ENCODE results near the gene STK32B. TPM values are rescaled to one million over a fixed set of nuclear protein-coding genes. Genes with fewer than 3 reads are reported as not detected.
A peak's percentile ranks its signal among the peaks of the same experiment; 100 is the strongest.

The STK32B gene
- total and polyA plus RNA-seq, 9 of the 15 experiments (the other 6 are each of a cell fraction or from before 2014, with no cell fraction given) = 0.03 to 0.20 (median 0.07) TPM; not detected in 2

DNA sequence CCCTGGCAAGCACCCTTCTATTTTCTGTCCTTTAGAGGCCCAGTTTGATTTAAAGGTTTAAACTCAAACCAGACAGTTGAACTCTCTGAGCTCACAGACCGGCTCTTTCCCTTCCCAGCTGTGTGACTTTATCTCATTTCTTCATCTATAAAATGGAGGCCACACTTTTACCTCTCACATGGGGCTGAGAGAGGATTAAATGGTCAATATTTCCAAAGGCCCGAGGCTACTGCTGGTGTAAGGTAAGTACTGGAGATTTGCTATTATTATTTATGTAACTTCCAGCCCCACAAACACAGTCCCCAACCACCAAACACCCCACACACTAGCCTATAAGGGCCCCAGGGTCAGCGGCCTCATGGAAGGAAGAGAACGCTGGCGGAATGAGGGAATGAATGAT lies 18.5 kb upstream of the STK32B start:
- CTCF ChIA-PET (ENCODE audit: low intra/inter-chr PET ratio) = no interaction called here
- no peak for TF ChIP-seq TAF15 (IDR thresholded peaks at IDR 0.05; ENCODE audit: low read depth, low read length)
- peak; percentile 29; the same call in 1 of the 2 replicates for TF ChIP-seq L3MBTL2 (IDR thresholded peaks at IDR 0.05)
- TF ChIP-seq, protein P1, sequence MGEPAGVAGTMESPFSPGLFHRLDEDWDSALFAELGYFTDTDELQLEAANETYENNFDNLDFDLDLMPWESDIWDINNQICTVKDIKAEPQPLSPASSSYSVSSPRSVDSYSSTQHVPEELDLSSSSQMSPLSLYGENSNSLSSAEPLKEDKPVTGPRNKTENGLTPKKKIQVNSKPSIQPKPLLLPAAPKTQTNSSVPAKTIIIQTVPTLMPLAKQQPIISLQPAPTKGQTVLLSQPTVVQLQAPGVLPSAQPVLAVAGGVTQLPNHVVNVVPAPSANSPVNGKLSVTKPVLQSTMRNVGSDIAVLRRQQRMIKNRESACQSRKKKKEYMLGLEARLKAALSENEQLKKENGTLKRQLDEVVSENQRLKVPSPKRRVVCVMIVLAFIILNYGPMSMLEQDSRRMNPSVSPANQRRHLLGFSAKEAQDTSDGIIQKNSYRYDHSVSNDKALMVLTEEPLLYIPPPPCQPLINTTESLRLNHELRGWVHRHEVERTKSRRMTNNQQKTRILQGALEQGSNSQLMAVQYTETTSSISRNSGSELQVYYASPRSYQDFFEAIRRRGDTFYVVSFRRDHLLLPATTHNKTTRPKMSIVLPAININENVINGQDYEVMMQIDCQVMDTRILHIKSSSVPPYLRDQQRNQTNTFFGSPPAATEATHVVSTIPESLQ (CRISPR knock-in tag; IDR thresholded peaks at IDR 0.05) = no peak
- TF ChIP-seq ZNF695 (CRISPR knock-in tag; IDR thresholded peaks at IDR 0.05) = no peak
- TF ChIP-seq PHTF2 (CRISPR knock-in tag; IDR thresholded peaks at IDR 0.05) = no peak
- no peak for TF ChIP-seq RBFOX2 (IDR thresholded peaks at IDR 0.05; ENCODE audit: low read depth, low read length)
- no peak for TF ChIP-seq HCFC1 (IDR thresholded peaks at IDR 0.05; ENCODE audit: low read depth, low read length)
- TF ChIP-seq, protein P2, sequence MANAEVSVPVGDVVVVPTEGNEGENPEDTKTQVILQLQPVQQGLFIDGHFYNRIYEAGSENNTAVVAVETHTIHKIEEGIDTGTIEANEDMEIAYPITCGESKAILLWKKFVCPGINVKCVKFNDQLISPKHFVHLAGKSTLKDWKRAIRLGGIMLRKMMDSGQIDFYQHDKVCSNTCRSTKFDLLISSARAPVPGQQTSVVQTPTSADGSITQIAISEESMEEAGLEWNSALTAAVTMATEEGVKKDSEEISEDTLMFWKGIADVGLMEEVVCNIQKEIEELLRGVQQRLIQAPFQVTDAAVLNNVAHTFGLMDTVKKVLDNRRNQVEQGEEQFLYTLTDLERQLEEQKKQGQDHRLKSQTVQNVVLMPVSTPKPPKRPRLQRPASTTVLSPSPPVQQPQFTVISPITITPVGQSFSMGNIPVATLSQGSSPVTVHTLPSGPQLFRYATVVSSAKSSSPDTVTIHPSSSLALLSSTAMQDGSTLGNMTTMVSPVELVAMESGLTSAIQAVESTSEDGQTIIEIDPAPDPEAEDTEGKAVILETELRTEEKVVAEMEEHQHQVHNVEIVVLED (CRISPR knock-in tag; IDR thresholded peaks at IDR 0.05) = 0 out of 2 replicates have a peak, but pooled peaks have one; percentile 26
- TF ChIP-seq, protein P3, sequence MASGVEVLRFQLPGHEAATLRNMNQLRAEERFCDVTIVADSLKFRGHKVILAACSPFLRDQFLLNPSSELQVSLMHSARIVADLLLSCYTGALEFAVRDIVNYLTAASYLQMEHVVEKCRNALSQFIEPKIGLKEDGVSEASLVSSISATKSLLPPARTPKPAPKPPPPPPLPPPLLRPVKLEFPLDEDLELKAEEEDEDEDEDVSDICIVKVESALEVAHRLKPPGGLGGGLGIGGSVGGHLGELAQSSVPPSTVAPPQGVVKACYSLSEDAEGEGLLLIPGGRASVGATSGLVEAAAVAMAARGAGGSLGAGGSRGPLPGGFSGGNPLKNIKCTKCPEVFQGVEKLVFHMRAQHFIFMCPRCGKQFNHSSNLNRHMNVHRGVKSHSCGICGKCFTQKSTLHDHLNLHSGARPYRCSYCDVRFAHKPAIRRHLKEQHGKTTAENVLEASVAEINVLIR (CRISPR knock-in tag; IDR thresholded peaks at IDR 0.05) = no peak
- TF ChIP-seq, protein P4, sequence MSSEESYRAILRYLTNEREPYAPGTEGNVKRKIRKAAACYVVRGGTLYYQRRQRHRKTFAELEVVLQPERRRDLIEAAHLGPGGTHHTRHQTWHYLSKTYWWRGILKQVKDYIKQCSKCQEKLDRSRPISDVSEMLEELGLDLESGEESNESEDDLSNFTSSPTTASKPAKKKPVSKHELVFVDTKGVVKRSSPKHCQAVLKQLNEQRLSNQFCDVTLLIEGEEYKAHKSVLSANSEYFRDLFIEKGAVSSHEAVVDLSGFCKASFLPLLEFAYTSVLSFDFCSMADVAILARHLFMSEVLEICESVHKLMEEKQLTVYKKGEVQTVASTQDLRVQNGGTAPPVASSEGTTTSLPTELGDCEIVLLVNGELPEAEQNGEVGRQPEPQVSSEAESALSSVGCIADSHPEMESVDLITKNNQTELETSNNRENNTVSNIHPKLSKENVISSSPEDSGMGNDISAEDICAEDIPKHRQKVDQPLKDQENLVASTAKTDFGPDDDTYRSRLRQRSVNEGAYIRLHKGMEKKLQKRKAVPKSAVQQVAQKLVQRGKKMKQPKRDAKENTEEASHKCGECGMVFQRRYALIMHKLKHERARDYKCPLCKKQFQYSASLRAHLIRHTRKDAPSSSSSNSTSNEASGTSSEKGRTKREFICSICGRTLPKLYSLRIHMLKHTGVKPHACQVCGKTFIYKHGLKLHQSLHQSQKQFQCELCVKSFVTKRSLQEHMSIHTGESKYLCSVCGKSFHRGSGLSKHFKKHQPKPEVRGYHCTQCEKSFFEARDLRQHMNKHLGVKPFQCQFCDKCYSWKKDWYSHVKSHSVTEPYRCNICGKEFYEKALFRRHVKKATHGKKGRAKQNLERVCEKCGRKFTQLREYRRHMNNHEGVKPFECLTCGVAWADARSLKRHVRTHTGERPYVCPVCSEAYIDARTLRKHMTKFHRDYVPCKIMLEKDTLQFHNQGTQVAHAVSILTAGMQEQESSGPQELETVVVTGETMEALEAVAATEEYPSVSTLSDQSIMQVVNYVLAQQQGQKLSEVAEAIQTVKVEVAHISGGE (CRISPR knock-in tag; IDR thresholded peaks at IDR 0.05) = no peak
- TF ChIP-seq, protein P5, sequence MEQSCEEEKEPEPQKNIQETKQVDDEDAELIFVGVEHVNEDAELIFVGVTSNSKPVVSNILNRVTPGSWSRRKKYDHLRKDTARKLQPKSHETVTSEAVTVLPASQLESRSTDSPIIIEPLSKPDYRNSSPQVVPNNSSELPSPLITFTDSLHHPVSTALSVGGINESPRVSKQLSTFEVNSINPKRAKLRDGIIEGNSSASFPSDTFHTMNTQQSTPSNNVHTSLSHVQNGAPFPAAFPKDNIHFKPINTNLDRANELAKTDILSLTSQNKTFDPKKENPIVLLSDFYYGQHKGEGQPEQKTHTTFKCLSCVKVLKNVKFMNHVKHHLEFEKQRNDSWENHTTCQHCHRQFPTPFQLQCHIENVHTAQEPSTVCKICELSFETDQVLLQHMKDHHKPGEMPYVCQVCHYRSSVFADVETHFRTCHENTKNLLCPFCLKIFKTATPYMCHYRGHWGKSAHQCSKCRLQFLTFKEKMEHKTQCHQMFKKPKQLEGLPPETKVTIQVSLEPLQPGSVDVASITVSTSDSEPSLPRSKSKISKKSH (CRISPR knock-in tag; IDR thresholded peaks at IDR 0.05) = no peak
- TF ChIP-seq PURB (CRISPR knock-in tag; IDR thresholded peaks at IDR 0.05; ENCODE audit: low read depth) = no peak

More for the DNA sequence above, 18.5 kb upstream of the STK32B start:
- Histone ChIP-seq H3K9me1 (ENCODE audit: control insufficient read depth, insufficient read depth, low read length) (no peaks in the 10 kb centered on the region), H3K9ac (ENCODE audit: insufficient read depth in 1 of 2, low read depth in 2 of 2, low read length in 2 of 2) (no peak overlapping the region), H3K27me3 (ENCODE audit: control insufficient read depth in 2 of 2, insufficient read depth in 2 of 2, low read length in 2 of 2) (no peaks in the 10 kb centered on the region), H3K27ac (ENCODE audit: extremely low read depth, low read depth, low read length) (peak overlapping the region; percentile 15; the same call in 1 of the 3 replicates), H4K20me1 (replicated peaks; ENCODE audit: control insufficient read depth, insufficient read depth, low read length) (no peaks in the 10 kb centered on the region), H3K79me2 (ENCODE audit: control insufficient read depth, insufficient read depth, low read length) (no peaks in the 10 kb centered on the region), H2AFZ (ENCODE audit: low read depth, low read length) (peak overlapping the region; percentile 93), H3K4me2 (ENCODE audit: insufficient read depth, low read length) (no peak overlapping the region), H3K4me1 (replicated peaks in 1 of 2; ENCODE audit: control insufficient read depth in 2 of 2, insufficient read depth in 2 of 2, low read length in 2 of 2) (peaks cover 21 to 42% of the 10 kb centered on the region in 2 experiments), H3K4me3 (no peak overlapping the region), H3K36me3 (ENCODE audit: control insufficient read depth, insufficient read depth, low read length) (no peaks in the 10 kb centered on the region), H3K9me3 (replicated peaks; ENCODE audit: control insufficient read depth, insufficient read depth, low read depth, low read length) (no peaks in the 10 kb centered on the region; the same call in 1 of the 2 replicates)
- in situ Hi-C loops (cut with MboI) = no loop called here
- intact Hi-C loops (cut with micrococcal nuclease) = no loop called here
- BruUV-seq (replicated peaks) = no TSS peak
- WGBS (ENCODE audit: insufficient coverage, low coverage, missing lambda C conversion rate) = 66% methylated on average over 5 of the region's 5 CpGs
- POLR2A ChIA-PET = no interaction called here
- no peak for ATAC-seq
- no peak for DNase-seq (ENCODE audit: extremely low read depth in 1 of 4, low spot score in 3 of 4)
- FAIRE-seq = no peak
